Measurements from ENCODE around the gene RNF223.

DNA sequence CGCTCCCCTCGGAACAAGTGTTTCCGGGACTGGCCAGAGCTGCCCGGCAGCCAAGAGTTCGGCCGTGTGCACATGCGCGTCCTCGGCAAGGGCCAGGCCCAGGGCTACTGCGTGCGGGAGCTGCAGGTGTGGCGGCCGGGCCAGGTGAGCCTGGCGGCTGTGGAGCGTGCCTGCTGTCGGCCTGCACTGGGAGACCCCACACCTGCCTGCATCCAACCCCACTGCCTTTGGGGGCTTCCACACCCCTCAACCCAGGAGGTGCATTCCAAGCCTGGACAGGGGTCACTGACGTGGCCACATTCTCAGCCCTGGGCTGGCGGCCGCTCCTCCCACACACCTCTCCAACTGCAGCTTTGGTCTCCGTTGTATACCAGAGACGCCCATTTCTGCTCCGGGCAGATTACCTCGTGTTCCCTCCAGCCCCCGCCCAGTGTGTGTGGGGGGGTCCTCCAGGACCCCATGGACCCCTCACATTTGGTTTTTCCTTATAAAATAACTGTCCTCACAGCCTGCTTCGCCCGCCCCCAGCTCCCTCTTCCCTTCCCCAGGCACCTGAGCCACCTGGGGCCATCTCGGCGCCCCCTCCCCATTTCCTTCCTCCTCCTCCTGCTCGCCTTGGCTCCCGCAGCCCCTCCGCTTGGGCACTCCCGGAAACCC lies 6.1 kb downstream of the RNF223 start:
- no peak for TF ChIP-seq EP300 (IDR thresholded peaks at IDR 0.05)
- no peak for TF ChIP-seq POLR2A (IDR thresholded peaks at IDR 0.05)

Measured in stomach (tissue), 4 donors.